Activated naive CD4-positive, alpha-beta T cell treated with anti-CD3 and anti-CD28 coated beads, Interleukin-2, amount 50 U/mL, for 24 hours (primary cell): ENCODE measurements around the gene SIPA1L3.

ENCODE experiments used
- H3K27ac Mint-ChIP-seq: one replicate; pipeline ENCODE4 v1.8.0; 2021; ENCODE audit warnings: mild to moderate bottlenecking, mixed read lengths
- H3K27me3 Mint-ChIP-seq: one replicate; pipeline ENCODE4 v1.8.0; 2021; ENCODE audit warnings: mixed read lengths
- H3K36me3 Mint-ChIP-seq: one replicate; pipeline ENCODE4 v1.8.0; 2021; ENCODE audit warnings: mixed read lengths
- H3K4me1 Mint-ChIP-seq: one replicate; pipeline ENCODE4 v1.8.0; 2021; ENCODE audit warnings: mixed read lengths
- H3K4me3 Mint-ChIP-seq: one replicate; pipeline ENCODE4 v1.8.0; 2021; ENCODE audit warnings: mild to moderate bottlenecking, mixed read lengths
- H3K9me3 Mint-ChIP-seq: one replicate; pipeline ENCODE4 v1.8.0; 2021; ENCODE audit warnings: mixed read lengths

SIPA1L3 gene

DNA sequence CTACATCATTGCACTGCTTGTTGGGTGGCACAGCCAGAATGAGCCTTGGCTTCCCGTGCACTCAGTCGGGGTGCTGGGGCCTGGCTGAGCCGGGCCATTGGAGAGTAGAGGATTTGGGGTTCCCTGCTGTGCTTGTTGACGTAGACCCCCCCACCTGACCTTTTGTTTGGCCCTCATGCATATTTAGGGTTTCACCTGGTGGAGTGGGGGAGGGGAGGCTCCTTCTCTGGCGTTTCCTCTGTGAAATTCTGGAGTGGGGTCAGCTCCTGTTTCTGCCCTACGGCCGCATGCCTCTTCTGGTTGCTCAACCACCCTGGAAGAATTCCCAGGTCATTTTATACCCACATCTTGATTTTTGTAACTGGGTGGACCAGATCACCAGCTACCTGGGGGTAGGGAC lies 82.8 kb downstream of the SIPA1L3 start:
- Mint-ChIP-seq H3K36me3 (peaks cover 8% of the 10 kb centered on the region), H3K4me1 (peaks cover 28% of the 10 kb centered on the region), H3K27ac (no peak overlapping the region), H3K27me3 (no peaks in the 10 kb centered on the region), H3K4me3 (no peak overlapping the region), H3K9me3 (no peaks in the 10 kb centered on the region)

DNA sequence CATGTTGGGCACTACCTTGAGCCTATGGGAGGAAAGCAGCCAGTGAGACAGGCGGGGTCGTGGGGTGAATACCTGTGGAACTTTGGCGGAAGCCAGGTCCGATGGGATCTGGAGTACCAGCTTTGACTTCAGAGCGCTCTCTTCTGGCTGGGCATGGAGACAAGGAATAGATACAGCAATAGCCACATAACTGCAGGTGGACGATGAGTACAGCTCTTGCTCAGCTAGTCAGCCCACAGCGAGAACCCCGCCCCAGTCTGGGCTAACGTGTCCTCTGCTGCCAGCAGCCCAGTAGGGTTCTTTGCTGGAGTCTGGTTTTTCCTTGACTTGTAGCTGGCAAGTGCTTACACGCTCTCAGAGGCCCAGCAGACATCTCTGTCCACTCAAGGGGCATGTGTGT lies 83.4 kb downstream of the SIPA1L3 start:
- peaks cover 7% of the 10 kb centered on the region for H3K36me3 Mint-ChIP-seq
- no peak overlapping the region for H3K4me3 Mint-ChIP-seq
- H3K27ac Mint-ChIP-seq: no peak overlapping the region
- no peaks in the 10 kb centered on the region for H3K27me3 Mint-ChIP-seq
- no peaks in the 10 kb centered on the region for H3K9me3 Mint-ChIP-seq
- H3K4me1 Mint-ChIP-seq: peaks cover 26% of the 10 kb centered on the region

DNA sequence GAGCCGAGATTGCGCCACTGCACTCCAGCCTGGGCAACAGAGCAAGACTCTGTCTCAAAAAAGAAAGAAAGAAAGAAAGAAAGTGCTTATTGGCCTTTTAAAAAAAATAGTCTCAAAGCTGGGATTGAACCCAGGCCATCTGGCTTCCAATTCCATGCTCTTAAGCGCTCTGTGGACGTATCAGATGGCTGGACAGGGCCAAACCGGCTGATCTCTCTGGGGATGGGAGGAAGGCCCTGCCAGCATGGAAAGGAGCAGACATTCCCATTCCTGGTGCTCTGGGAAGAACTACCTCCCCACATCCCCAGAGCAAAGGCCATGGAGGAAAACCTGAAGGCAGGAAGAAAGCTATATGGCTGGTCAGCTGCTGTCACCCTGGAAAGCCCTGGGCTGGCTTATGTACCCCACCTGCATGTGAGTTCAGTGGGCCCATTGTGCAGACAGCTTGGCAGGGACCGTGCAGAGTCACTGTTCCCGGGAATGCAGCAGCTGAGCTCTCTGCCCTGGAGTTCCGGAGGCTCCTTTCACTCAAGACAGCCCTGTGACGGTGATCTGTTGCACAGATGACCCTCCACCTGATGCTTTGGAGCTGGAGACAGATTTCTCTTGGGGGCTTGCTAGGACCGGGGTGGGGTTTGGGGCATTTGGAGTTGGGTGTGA lies 84.3 kb downstream of the SIPA1L3 start:
- Mint-ChIP-seq H3K27me3 (no peaks in the 10 kb centered on the region), H3K36me3 (peaks cover 7% of the 10 kb centered on the region), H3K9me3 (no peaks in the 10 kb centered on the region), H3K4me1 (peaks cover 24% of the 10 kb centered on the region), H3K27ac (no peak overlapping the region), H3K4me3 (no peak overlapping the region)

DNA sequence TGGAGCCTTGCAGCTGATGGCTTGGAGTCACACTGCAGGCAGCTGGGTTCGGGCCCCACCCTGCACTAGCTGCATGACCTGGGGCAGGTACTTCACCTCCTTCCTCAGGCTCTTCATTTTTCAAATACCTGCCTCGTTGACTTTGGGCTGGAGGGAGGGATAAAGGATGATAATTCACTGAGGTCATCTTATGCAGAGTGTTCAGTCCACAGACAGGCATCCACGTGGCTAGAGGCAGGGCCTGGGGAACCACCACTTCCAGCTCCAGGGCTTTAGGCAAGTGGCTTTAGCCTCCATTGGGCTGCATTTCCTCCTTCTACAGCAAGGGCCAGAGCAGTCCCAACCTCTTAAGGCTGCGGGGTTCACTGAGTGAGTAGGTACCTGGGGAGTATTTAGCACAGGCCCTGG lies 84.8 kb downstream of the SIPA1L3 start:
- no peak overlapping the region for H3K4me3 Mint-ChIP-seq
- no peaks in the 10 kb centered on the region for H3K27me3 Mint-ChIP-seq
- H3K36me3 Mint-ChIP-seq: peaks cover 7% of the 10 kb centered on the region
- H3K27ac Mint-ChIP-seq: no peak overlapping the region
- H3K9me3 Mint-ChIP-seq: no peaks in the 10 kb centered on the region
- H3K4me1 Mint-ChIP-seq: peaks cover 20% of the 10 kb centered on the region

DNA sequence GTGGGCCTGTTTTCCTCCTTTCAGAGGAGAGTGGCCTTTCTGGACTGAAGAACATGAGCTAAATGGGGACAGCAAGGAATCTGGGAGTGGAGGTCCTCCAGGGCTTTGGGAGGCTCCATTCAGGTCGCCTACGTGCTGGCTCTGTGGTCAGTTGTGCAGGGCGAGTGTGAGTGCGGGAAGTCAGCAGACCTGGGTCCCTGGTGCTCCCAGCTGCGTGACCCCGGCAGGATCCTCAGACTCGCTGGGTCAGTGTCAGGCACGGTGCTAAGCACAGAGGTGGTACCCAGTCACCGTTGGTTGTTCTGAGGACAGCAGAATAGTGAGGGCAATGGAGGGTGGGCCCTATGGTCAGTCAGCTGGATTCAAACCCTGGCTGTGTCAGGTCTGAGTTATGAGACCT lies 85.8 kb downstream of the SIPA1L3 start:
- no peak overlapping the region for H3K4me3 Mint-ChIP-seq
- no peaks in the 10 kb centered on the region for H3K9me3 Mint-ChIP-seq
- H3K36me3 Mint-ChIP-seq: peaks cover 7% of the 10 kb centered on the region
- no peak overlapping the region for H3K27ac Mint-ChIP-seq
- H3K27me3 Mint-ChIP-seq: no peaks in the 10 kb centered on the region
- peaks cover 17% of the 10 kb centered on the region for H3K4me1 Mint-ChIP-seq

DNA sequence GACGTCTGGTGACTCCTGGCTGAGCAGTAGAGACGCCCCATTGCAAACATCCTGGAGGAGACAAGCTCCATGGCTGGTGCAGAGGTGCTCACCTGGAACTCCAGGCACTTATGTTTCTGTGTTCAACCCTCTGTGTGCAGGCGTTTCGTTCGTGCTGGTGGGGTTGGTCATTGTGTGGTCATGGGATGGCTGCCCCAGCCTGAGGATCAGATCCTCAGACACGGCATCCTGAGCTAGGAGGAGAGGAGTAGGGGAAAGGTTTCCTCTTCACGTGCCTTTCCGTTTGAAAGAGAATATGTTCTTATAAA lies 87.8 kb downstream of the SIPA1L3 start:
- H3K9me3 Mint-ChIP-seq: no peaks in the 10 kb centered on the region
- peaks cover 18% of the 10 kb centered on the region for H3K4me1 Mint-ChIP-seq
- H3K27ac Mint-ChIP-seq: no peak overlapping the region

DNA sequence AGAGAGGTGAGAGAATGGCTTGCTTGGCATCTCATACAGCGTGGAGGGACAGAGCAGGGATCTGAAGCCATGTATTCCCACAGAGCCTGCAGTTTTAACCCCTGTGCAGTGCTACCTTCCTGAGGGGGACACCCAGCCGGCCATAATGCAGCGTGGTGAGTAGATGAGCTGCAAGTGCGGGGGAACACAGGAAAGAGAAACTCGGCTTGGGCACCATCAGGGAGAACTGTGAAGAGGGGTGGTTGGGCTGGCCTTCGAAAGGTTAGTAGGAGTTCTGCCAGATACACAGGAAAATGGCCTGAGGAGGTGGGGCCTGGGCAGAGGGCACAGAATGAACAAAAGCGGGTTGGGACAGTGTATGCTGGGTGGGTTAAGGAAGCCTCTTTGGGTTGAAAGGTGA lies 88.3 kb downstream of the SIPA1L3 start:
- H3K9me3 Mint-ChIP-seq: no peaks in the 10 kb centered on the region
- H3K27ac Mint-ChIP-seq: no peak overlapping the region
- peaks cover 22% of the 10 kb centered on the region for H3K4me1 Mint-ChIP-seq
- H3K4me3 Mint-ChIP-seq: no peak overlapping the region
- peaks cover 7% of the 10 kb centered on the region for H3K36me3 Mint-ChIP-seq
- no peaks in the 10 kb centered on the region for H3K27me3 Mint-ChIP-seq

More for the DNA sequence above, 87.8 kb downstream of the SIPA1L3 start:
- peaks cover 7% of the 10 kb centered on the region for H3K36me3 Mint-ChIP-seq
- no peaks in the 10 kb centered on the region for H3K27me3 Mint-ChIP-seq
- no peak overlapping the region for H3K4me3 Mint-ChIP-seq

DNA sequence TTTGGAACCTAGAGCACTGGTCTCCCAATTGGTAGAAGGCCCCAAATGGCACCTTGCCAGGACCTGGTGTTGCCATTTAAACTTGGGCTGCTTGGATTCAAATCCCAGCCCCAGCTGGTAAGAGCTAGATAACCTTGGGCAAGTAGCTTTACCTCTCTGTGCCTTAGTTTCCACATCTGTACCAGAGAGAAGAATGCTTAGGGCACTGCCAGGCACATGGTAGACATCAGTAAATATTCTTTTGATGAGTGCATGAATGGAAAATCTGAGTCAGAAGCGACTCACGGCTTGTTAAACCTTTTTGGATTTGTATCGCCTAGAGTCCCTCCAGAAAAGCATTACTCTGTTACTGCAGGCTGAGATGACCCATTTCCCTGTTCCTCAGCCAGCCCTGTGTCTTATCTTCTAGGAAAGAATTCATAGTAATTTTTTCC lies 90.9 kb downstream of the SIPA1L3 start:
- H3K36me3 Mint-ChIP-seq: peaks cover 7% of the 10 kb centered on the region
- no peak overlapping the region for H3K4me3 Mint-ChIP-seq
- H3K27ac Mint-ChIP-seq: no peak overlapping the region
- no peaks in the 10 kb centered on the region for H3K27me3 Mint-ChIP-seq
- H3K4me1 Mint-ChIP-seq: peaks cover 35% of the 10 kb centered on the region
- no peaks in the 10 kb centered on the region for H3K9me3 Mint-ChIP-seq

DNA sequence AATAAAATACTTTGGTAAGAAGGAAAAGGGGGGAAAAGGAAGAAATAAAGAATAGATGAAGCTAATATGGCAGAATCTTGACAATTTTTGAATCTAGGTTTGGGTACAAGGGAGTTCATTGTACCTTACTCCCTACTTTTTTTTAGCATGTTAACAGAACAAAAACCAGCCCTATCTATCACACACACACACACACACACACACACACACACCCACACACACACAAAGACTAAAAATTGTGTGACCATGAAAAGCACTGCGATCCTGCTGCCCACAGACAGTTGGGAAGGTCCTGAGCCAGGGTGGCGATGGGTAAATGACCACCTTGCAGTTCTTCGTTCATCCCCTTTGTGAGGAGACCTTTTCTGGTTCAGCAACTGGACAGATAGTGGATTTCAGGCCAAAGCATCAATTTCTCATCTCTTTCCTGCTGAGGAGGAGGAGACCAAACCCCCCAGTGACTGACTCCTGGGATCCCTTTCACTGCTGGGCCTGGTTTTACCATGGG lies 91.8 kb downstream of the SIPA1L3 start:
- Mint-ChIP-seq H3K9me3 (no peaks in the 10 kb centered on the region), H3K4me1 (peaks cover 35% of the 10 kb centered on the region), H3K27ac (no peak overlapping the region), H3K36me3 (peaks cover 7% of the 10 kb centered on the region), H3K27me3 (no peaks in the 10 kb centered on the region), H3K4me3 (no peak overlapping the region)

DNA sequence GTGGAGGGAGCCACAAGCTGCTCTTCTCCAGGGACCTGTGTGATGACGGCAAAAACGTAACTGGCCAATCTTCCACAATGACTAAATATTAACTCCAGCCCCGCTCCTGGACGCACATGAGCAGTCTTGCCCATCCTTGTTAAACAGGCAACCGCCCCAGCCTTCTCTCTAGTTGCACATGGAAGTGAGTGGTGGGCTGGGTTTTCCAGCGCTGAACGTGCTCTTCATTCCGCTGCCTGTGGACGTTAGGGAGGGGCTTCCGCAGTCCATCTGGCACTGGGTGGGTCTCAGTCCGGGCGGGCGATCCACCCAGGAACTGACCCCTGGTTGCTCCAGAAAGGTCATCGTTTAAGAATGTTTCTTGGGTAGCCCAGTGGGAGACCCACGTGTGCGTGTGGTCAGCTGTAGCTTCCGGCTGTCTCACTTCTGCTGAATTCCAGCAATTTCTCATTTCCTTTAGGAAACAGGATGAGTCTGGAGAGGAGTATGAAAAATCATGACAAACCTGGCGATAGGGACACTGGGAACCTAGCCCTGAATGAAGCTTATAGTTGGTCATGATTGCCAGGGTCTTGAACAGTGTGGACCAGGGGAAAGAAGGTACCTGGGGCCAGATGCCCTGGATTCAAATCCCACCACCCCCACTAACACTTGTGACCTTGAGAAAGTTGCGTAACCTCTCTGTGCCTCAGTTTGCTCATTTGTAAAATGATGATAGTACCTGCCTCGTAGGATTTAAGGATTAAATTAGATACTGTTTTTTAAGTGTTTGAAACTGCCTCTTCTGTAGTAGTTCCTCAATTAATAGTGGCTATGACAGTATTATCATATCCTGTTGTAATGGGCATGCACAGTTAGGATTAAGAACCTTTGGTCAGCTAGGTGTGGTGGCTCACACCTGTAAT lies 92.6 kb downstream of the SIPA1L3 start:
- Mint-ChIP-seq H3K4me1 (peaks cover 35% of the 10 kb centered on the region), H3K27me3 (no peaks in the 10 kb centered on the region), H3K9me3 (no peaks in the 10 kb centered on the region), H3K36me3 (peaks cover 3% of the 10 kb centered on the region), H3K27ac (no peak overlapping the region), H3K4me3 (no peak overlapping the region)

DNA sequence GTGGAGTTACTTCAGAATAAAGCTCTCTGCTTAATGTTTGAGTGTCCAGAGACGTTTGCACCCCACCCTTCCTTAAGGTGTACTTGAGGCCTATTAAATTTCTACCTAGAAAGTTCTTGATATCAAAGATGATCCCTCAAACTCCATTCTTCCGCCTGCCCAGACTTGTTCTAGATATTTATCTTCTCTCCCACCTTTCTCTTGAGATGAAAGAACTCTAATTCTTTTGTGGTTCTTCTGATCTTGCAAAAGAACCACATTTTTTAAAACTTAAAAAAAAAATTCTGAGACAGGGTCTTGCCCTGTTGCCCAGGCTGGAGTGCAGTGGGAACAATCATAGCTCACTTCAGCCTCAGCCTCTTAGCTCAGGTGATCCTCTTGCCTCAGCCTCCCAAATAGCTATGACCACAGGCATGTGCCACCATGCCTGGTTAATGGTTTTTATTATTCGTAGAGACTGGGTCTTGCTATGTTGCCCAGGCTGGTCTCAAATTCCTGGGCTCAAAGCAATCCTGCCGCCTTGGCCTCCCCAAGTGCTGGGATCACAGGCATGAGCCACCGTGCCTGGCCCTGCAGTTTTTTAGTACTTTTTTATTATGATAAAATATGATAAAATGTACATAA lies 94.3 kb downstream of the SIPA1L3 start:
- H3K27ac Mint-ChIP-seq: peak overlapping the region; percentile 35

DNA sequence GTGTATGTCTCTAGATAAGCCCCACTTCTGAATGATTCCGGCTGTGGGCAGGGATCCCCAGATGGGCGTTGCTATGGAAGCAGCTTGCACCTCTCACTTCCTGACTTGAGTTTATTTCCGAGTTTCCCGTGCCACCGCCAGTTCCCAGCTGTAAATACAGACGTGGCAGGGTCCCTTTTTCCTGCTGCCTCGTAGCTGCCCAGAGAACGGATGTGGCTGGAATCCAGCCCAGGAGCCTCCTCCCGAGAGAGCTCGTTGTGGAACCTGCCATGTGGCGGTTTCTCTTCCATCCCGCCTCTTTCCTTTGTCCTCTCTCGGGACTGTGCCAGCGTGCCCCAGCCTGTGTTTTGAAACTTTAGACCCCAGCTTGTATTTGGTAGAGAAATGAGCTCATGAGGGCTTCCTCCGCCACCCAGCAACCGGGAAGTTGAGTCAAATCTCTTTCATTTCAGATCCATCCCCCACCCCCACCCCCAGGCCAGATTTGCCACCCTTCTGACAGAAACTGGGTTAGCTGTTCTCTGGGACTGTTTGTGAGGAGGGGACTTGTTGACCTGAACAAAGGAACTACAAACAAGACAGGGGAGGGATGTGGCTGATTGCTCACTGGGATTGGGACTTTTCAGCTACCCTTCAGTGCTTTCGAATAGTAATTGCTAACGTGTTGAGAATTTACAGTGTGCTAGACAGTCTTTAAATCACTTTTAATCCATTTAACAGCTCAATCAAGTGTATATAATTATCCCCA lies 96.6 kb downstream of the SIPA1L3 start:
- Mint-ChIP-seq H3K9me3 (no peaks in the 10 kb centered on the region), H3K27ac (no peak overlapping the region), H3K4me1 (peaks cover 22% of the 10 kb centered on the region), H3K27me3 (no peaks in the 10 kb centered on the region), H3K4me3 (no peak overlapping the region), H3K36me3 (no peaks in the 10 kb centered on the region)

More for the DNA sequence above, 94.3 kb downstream of the SIPA1L3 start:
- Mint-ChIP-seq H3K9me3 (no peaks in the 10 kb centered on the region), H3K36me3 (no peaks in the 10 kb centered on the region), H3K4me1 (peaks cover 28% of the 10 kb centered on the region), H3K27me3 (no peaks in the 10 kb centered on the region), H3K4me3 (no peak overlapping the region)

DNA sequence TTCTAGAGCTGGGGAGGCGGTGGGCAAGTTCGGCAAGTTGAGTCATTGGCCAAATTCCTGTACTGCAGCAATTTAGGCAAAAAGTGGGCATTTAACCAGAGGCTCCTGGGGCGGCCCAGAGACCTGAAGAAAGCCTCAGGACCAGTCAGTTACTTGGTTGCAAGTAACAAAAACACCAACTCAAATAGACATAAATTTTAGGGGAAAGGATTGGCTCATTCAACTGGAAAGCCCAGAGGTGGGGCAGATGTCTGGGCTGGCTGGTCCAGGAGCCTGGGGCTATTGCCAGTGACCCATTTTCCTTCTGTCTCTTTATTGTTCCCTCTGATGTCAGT lies 97.1 kb downstream of the SIPA1L3 start:
- Mint-ChIP-seq H3K27me3 (no peaks in the 10 kb centered on the region), H3K9me3 (no peaks in the 10 kb centered on the region), H3K36me3 (no peaks in the 10 kb centered on the region), H3K4me3 (no peak overlapping the region), H3K4me1 (peaks cover 25% of the 10 kb centered on the region), H3K27ac (no peak overlapping the region)

DNA sequence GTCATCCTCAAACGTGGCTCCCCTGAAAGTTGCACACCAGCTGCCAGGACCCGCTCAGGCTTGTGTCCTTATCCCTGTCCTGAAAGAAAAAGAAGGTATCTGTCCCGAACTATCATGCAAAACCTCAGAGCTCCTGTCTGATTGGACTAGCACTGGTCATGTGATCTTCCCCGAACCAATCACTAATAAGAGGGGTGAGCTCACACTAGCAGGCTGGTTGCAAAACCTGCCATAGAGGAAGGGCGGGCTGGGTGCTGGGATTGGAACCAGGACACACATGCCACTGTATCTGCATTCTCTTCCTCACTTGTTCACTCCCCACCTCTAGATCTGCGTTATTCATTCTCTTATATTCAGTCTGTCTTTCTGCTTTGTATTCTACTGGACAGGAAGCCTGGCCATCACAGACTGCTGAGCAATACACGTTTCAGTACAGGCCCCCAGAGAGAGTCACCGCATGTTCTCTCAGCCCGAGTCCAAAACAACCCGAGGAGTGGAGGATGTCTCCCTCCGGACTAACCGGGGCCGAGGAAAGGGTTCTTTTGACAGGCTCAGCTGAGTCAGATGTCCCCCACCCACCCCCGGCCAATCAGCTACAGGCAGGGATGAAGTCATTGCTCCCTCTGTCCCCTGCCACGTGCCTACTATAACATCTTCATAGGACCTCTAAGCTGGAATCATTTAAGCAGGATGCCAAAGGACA lies 97.7 kb downstream of the SIPA1L3 start:
- Mint-ChIP-seq H3K27me3 (no peaks in the 10 kb centered on the region), H3K4me3 (no peak overlapping the region), H3K4me1 (peaks cover 25% of the 10 kb centered on the region), H3K27ac (no peak overlapping the region), H3K9me3 (no peaks in the 10 kb centered on the region), H3K36me3 (no peaks in the 10 kb centered on the region)

DNA sequence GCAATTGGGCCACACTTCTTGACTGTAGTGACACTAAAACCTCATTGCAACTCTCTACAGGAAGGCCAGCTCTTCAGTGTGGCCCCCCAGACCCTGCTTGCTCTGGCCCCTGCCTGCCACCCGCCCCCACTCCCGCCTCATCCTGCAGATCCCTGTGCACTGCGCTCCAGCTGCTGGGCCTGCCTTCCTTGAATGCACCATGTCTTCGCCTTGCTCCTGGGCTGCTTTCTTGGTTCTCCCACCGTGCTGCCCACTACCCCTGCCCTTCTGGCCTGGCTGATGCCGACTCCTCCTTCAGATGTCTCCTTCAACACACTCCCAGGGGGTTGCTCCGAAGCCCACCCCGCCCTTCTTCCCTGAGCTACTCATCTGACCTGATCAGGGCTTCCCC lies 98.2 kb downstream of the SIPA1L3 start:
- Mint-ChIP-seq H3K4me3 (no peak overlapping the region), H3K27me3 (no peaks in the 10 kb centered on the region), H3K9me3 (no peaks in the 10 kb centered on the region), H3K27ac (peak overlapping the region; percentile 32), H3K36me3 (no peaks in the 10 kb centered on the region), H3K4me1 (peaks cover 26% of the 10 kb centered on the region)
